GM12872 (cell line): ENCODE data around the gene TERC.
A peak's percentile ranks its signal among the peaks of the same experiment; 100 is the strongest.

Experiments used
- TF ChIP-seq, protein P1 (sequence below): IDR thresholded peaks from 3 replicates; pipeline ENCODE4 v1.5.1; 2011; ENCODE audit warnings: low read depth, mild to moderate bottlenecking, low read length, moderate library complexity; ENCODE audit not compliant: insufficient read depth

TERC gene

DNA sequence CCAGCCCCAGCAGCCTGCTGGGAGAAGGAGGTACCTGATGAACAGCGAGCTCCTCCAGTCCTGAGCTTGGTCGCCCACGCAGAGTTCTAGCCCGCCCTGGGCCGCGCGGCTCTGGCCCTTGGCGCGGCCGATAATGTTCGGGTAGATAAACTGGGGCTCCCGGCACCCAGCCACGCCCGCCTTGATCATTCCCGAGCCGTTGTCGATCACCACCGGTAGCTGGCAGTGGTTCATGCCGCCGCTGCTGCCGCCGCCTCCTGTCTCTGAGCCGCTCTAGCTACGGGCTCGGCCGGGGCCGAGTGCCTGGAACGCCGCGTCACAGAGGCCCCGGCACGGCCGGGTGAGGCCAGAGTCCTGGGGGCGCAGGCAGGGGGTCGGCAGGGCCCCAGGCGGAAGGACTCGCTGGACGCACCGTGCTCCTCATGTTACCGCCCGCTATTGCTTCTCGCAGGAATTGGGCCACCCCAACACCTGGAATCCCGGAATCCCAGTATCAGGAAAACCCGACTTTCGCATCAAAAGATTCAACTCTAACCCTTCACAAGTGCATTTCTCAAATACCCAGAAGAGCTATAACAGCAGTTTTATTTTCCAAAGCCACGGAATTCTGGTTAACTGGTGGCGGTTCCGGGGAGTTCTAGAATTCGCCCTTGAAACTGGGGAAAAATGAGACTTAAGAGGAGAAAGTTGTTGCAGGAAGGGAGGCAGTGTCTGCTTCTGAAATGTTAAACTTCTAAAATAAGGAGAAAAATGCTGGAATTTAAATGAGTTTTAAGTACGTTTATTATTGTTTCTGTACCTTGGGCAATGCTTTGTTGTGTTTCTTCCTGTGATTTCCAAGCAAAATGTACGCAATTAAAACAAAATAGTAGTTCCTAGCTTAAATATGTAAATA, 4.7 kb upstream of the TERC start, which contains the start of gene ACTRT3:
Gene ACTRT3 (minus strand): TSS at position 275 of the 895 bp plus-strand sequence. CDS start 41 bp downstream, at position 234.
- TF ChIP-seq, protein P1, sequence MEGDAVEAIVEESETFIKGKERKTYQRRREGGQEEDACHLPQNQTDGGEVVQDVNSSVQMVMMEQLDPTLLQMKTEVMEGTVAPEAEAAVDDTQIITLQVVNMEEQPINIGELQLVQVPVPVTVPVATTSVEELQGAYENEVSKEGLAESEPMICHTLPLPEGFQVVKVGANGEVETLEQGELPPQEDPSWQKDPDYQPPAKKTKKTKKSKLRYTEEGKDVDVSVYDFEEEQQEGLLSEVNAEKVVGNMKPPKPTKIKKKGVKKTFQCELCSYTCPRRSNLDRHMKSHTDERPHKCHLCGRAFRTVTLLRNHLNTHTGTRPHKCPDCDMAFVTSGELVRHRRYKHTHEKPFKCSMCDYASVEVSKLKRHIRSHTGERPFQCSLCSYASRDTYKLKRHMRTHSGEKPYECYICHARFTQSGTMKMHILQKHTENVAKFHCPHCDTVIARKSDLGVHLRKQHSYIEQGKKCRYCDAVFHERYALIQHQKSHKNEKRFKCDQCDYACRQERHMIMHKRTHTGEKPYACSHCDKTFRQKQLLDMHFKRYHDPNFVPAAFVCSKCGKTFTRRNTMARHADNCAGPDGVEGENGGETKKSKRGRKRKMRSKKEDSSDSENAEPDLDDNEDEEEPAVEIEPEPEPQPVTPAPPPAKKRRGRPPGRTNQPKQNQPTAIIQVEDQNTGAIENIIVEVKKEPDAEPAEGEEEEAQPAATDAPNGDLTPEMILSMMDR: 0 out of 3 replicates have a peak, but pooled peaks have one; percentile 13

DNA sequence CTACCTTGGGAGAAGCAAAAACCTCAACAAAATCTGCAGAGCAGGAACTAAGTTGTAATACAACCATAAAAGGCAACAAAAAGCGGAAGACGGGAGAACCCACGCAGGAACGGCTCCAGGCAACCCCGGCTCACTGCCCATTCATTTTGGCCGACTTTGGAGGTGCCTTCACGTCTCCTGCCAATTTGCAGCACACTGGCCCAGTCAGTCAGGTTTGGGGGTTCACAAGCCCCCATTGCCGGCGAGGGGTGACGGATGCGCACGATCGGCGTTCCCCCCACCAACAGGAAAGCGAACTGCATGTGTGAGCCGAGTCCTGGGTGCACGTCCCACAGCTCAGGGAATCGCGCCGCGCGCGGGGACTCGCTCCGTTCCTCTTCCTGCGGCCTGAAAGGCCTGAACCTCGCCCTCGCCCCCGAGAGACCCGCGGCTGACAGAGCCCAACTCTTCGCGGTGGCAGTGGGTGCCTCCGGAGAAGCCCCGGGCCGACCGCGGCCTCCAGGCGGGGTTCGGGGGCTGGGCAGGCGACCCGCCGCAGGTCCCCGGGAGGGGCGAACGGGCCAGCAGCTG, 463 bp downstream of the TERC start:
- TF ChIP-seq, protein P1: no peak

- TF ChIP-seq, protein P1: no peak
These were observed 4.4 kb downstream of the TERC start for GRCh38 chr3:169760479-169760878.

DNA sequence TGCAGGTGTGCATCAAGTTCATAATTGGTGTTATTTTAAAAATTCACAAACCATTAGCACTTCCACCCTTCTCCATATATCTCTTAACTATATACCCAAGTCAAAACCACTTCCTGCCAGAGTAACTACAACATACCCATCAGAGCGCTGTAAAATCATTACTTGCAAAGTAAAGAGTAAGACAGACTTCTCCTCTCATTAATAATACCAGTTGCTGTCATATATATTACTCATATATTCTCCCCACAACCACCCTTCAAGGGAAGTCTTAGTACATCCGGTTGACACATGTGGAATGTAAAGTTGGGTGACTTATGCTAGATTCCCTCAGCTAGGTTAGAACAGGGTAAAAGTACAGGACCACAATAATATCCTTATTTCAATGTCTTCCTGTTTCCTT, 5.6 kb downstream of the TERC start:
- TF ChIP-seq, protein P1: no peak

DNA sequence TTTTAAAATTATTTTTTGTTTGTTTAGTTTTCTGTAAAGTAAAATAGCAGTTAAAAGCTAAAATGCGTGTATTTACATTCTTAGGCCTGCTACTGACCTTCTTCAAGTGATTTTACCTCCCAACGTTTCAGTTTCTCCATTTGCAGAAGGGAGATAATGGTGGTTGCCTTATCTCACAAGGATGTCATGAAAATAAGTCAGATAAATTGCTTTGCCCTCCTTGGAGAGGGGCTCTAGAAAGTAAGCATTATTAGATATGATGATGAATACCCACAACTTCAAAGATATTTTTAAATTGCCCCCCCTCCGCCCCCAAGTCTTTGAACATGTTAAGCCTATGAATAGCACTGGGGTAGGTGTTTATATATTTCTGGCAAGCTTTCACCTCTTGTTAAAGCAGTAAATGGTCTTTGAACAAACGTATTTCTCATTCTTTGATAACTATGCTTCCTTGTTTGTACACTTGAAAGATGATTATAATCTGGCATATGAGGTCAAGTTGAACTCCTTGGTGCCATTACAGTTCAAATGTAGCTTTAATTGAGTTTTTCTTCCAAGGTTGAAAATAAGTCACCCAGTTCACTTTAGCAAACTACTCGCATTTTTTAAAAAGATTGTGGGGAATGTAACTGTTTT, 6.4 kb downstream of the TERC start:
- TF ChIP-seq, protein P1: no peak

GRCh38 chr3:169755488-169755887, 9.4 kb downstream of the TERC start:
- TF ChIP-seq, protein P1: no peak

DNA sequence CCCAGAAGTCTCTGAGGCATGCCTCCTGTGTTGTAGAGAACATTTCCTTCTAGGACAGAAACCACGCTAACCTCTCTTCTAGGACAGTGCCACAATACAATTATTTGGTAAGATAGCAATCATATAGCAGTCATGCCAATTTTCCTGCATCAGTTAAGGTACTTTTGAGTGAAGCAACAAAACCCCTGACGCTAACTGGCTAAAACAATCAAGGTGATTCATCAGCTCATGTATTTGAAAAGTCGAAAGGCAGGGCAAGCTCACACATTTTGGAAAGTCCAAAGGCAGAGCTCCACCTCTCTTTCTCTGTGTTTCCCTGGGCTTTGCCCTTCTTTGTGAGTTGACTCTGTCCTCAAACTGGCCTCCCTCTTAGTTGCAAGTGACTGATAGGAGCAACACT, 10.1 kb downstream of the TERC start:
- TF ChIP-seq, protein P1: no peak
